AG04450 (cell line): ENCODE data around the gene SEMA3G. TPM values are rescaled to one million over a fixed set of nuclear protein-coding genes. Genes with fewer than 3 reads are reported as not detected.

ENCODE experiments used
- CTCF ChIA-PET: fragments of 300-600, 350-600 bp; formaldehyde crosslinking; extraction: SDS; loops from one replicate; lab custom pipeline; 2022; ENCODE audit warnings: antibody characterized with exemption, inconsistent platforms; lab: Charles Lee
- POLR2A ChIA-PET: fragments of 350-600 bp; formaldehyde crosslinking; extraction: SDS; loops from one replicate; lab custom pipeline; 2021; ENCODE audit warnings: antibody characterized with exemption, inconsistent platforms; lab: Yijun Ruan, JAX
- DNase-seq: peaks from one replicate; pipeline ENCODE4 v3.0.0-alpha.2; 2011; ENCODE audit warnings: low read depth, low spot score
- H3K27ac ChIP-seq: one replicate; pipeline ENCODE4 v1.5.1; 2012; ENCODE audit warnings: low read depth, low read length, control low read depth
- H3K27me3 ChIP-seq: one replicate; pipeline ENCODE4 v1.6.0; 2012; ENCODE audit warnings: low read length; ENCODE audit not compliant: control insufficient read depth, insufficient read depth
- H3K4me3 ChIP-seq: 2 replicates; pipeline ENCODE4 v1.5.1; 2011; ENCODE audit warnings: mild to moderate bottlenecking, low read depth, low read length, control low read depth
- H3K9me3 ChIP-seq: 2 replicates; pipeline ENCODE4 v1.5.1; 2012; ENCODE audit warnings: low read length; ENCODE audit not compliant: control insufficient read depth, insufficient read depth
- polyA plus RNA-seq: library from polyadenylated mRNA; depleted of rRNA; stranded (reverse); fragments of >200 nt; gene quantifications from 2 replicates; pipeline ENCODE4 v1.2.3, GENCODE V29; 2011
- TF ChIP-seq, protein P1 (sequence below): IDR thresholded peaks from 2 replicates; pipeline ENCODE4 v1.5.1; 2011; ENCODE audit warnings: low read depth, low read length, control low read depth, inconsistent platforms

Gene SEMA3G
- polyA plus RNA-seq, 1 experiment, result not detected

DNA sequence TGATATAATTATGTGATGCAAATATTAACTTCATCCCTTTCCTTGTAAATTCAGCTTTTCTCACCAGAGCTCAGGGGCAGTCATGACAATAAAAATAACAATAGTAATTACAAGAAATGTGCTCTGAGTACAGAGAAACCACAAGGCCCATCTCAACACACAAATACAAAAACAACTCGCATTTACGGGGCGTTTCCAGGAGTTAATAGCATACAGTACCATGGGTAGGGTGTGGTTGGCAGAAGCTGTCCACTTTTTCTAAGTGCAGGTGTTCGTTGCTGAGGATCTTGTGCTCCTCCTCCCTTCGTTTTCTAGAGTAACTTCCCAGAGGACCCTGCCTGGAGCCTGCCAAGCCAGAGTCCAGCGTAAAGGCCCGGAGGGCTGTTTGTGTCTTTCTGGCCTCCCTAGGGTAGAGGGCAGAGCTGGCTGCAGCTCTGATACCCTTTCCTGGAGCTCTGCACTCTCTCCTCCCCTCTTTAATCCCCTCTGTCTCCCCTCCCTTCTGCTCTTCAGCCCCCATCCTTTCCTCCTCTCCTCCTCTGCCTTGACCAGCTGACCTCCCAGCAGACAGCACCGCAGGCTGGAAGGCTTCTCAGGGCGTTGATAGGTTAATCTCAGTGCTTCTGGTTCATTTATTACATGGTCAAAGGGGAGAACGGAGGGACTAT lies 11.4 kb downstream of the SEMA3G start:
- Histone ChIP-seq H3K4me3 (no peak overlapping the region), H3K27ac (no peak overlapping the region), H3K27me3 (peaks cover 19% of the 10 kb centered on the region), H3K9me3 (no peaks in the 10 kb centered on the region)
- CTCF ChIA-PET, result interaction anchor here (1.5 to 14.6 kb wide), 2 partner anchors 13 to 21 kb away, joined by 4 to 359 read pairs; partner anchors contain the start of gene SEMA3G
- POLR2A ChIA-PET, result interaction anchor here (1.1 kb wide), 1 partner anchor 21 kb away, joined by 3 read pairs; no protein-coding TSS in a partner anchor
- TF ChIP-seq, protein P1, sequence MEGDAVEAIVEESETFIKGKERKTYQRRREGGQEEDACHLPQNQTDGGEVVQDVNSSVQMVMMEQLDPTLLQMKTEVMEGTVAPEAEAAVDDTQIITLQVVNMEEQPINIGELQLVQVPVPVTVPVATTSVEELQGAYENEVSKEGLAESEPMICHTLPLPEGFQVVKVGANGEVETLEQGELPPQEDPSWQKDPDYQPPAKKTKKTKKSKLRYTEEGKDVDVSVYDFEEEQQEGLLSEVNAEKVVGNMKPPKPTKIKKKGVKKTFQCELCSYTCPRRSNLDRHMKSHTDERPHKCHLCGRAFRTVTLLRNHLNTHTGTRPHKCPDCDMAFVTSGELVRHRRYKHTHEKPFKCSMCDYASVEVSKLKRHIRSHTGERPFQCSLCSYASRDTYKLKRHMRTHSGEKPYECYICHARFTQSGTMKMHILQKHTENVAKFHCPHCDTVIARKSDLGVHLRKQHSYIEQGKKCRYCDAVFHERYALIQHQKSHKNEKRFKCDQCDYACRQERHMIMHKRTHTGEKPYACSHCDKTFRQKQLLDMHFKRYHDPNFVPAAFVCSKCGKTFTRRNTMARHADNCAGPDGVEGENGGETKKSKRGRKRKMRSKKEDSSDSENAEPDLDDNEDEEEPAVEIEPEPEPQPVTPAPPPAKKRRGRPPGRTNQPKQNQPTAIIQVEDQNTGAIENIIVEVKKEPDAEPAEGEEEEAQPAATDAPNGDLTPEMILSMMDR, result no peak
- no peak for DNase-seq

DNA sequence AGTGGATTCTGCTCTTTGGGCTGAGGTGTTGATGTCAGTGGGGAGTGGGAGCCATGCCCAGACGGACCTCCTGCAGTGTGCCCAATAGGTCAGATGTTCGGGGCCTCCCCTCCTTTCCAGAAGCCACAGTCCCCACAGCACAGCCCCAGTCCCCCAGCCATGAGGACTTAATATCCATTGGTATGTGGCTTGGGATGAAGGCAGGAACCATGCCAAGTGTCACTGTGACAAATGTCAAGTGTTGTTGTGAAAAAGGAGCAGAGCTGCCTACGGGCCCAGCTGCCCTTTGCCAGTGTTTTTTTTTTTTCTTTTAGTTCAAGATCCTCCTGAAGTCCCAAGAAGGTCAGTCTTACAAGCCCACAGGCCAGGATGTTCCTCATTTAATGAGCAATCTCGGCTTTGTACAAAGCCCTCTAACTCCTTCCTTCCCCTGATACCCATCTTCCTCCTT lies 12.2 kb downstream of the SEMA3G start:
- no peak overlapping the region for H3K4me3 ChIP-seq
- no peaks in the 10 kb centered on the region for H3K9me3 ChIP-seq
- no peak overlapping the region for H3K27ac ChIP-seq
- no peak for DNase-seq
- peaks cover 19% of the 10 kb centered on the region for H3K27me3 ChIP-seq
- CTCF ChIA-PET, result interaction anchor here (0.9 to 14.6 kb wide), 4 partner anchors 14 to 93 kb away, joined by 3 to 359 read pairs (median 5); partner anchors contain the start of gene SEMA3G
- POLR2A ChIA-PET, result no interaction called here
- TF ChIP-seq, protein P1, result no peak

DNA sequence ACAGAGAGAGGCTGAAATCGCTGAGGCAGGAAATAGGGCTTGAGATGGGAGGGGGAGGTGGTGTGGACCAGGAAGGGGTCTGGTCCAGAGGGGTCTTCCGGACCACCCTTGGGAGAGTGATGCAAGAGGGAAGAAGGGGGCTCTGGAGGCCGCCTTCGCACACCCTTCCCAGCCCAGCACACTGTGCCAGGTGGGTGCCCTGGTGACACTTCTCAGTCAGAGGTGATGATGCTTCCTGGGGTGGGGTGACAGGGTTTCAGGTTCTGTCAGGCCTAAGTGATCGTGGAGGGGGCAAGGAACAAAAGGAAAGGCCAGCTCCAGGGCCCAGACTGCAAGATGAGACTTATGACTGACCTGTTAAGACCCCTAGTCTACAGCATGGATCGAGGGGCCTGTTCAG lies 12.7 kb downstream of the SEMA3G start:
- ChIA-PET CTCF (interaction anchor here (0.9 to 14.6 kb wide), 3 partner anchors 15 to 93 kb away, joined by 3 to 359 read pairs (median 6); partner anchors contain the start of gene SEMA3G), POLR2A (no interaction called here)
- DNase-seq, result no peak
- H3K4me3 ChIP-seq, result no peak overlapping the region
- no peak overlapping the region for H3K27ac ChIP-seq
- peaks cover 19% of the 10 kb centered on the region for H3K27me3 ChIP-seq
- H3K9me3 ChIP-seq, result no peaks in the 10 kb centered on the region
- TF ChIP-seq, protein P1, result no peak

DNA sequence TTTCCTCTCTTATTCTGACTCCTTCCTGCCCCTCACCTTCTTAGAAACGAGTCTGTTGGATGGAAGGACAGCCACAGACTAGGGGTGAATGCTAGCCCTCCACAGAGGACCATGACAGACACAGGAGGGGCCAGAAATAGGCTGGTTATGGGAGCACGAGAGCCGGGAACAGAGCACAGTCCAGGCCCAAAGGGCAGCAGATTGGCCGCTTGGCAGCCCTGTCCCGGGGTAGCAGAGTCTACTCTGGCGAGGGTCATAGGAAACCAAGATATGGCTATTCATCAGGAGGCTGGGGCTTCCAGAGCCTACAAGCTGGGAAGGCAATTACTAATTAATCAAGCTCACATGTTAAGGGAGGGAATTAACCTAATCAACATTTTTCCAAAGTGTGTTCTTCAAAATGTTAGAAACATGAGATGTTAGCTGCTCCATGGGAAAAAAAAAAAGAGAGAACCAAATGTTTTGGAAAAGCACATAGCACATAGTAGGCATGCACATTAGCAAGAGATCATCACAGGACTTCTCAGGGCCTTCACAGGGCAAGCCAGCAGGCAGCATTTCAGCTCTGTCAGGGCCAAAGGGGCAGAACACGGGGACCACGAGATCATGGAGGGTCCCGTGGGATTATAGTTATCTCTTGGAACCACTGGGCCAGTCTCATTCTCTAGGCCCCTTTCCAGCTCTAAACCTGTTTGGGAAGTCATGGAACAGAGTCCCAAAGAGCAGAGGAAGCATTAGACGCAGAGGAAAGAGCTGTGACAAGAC lies 13.3 kb downstream of the SEMA3G start:
- ChIA-PET POLR2A (no interaction called here), CTCF (interaction anchor here (1.6 to 14.6 kb wide), 2 partner anchors 15 to 20 kb away, joined by 6 to 359 read pairs; partner anchors contain the start of gene SEMA3G)
- Histone ChIP-seq H3K27ac (no peak overlapping the region), H3K4me3 (no peak overlapping the region), H3K27me3 (peaks cover 19% of the 10 kb centered on the region), H3K9me3 (no peaks in the 10 kb centered on the region)
- TF ChIP-seq, protein P1, result no peak
- DNase-seq, result no peak

DNA sequence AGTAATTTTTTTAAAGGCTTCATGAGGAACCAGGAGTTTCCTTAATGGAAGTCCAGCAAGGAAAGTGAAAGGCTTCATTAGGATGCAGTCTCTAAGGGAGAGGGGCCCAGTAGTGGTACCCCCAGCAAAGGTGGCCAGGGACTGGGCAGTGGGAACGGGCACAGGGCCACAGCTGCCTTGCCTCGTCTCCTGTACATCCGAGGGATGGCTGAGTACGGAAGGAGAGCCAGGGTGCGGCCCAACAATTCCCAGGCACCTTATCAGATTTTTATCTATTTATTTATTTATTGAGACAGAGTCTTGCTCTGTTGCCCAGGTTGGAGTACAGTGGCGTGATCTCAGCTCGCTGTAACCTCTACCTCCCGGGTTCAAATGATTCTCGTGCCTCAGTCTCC lies 14.5 kb downstream of the SEMA3G start:
- TF ChIP-seq, protein P1, result no peak
- no peak for DNase-seq
- H3K27me3 ChIP-seq, result peaks cover 19% of the 10 kb centered on the region
- no peak overlapping the region for H3K27ac ChIP-seq
- no peaks in the 10 kb centered on the region for H3K9me3 ChIP-seq
- ChIA-PET CTCF (interaction anchor here (14.6 kb wide), 1 partner anchor 16 kb away, joined by 359 read pairs; the partner anchor contains the start of gene SEMA3G), POLR2A (no interaction called here)
- H3K4me3 ChIP-seq, result no peak overlapping the region
